Hippocampal formation (tissue), 2 donors: ENCODE measurements around the gene TXNRD2.

ENCODE experiments used
- DNase-seq, 2 donors: peaks; one replicate each; lab custom pipeline; 2025; lab: John Stamatoyannopoulos, UW

TXNRD2 gene

DNA sequence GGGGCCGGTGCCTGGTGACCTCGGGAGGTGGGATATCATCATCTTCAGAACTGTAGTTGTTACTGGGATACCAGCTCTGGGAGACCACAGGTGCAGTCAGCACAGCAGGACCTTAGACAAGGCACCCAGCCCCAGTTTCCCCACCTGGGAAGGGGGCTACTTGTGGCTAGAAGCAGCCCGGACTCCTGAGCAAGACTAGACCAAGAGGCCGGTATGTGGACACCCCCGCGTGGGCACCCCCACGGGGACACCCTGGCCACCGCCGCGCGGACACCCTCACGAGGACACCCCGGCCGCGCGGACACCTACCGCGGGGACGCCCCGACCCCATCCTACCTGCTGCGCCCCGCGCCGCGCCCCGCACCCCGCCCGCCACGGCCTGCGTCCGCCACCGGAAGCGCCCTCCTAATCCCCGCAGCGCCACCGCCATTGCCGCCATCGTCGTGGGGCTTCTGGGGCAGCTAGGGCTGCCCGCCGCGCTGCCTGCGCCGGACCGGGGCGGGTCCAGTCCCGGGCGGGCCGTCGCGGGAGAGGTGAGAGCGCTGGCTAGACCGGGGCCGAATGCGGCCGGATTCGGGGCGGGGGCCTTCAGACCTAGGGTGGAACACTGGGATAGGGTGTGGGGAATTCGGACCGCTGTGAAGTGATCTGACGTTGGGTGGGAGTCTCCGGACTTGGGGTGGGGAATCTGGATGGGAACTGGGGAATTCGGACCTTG is at the start of gene TXNRD2, which contains the start of gene COMT:
Gene TXNRD2, minus strand, starts transcription at position 454 of the 718 bp plus-strand sequence. Its CDS starts 15 bp downstream, at position 439.
Gene COMT, plus strand, starts transcription at position 408 of the 718 bp plus-strand sequence. CDS start 20,755 bp downstream, outside the sequence.
- peak in 1 of 2 donors; percentile 52 for DNase-seq

DNA sequence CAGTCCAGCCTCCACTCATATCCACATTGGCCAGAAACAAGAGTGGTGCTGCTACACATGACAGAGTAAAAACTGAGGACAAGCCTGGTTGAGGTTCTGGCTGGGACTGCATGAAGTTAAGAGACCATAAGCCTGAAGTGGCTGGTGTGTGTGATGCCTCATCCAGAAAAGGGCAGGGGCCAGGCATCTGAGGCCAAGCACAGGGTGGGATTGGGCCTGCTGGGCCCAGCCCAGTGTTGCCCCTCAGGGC is 49.7 kb upstream of the TXNRD2 start:
- DNase-seq = no peak

DNA sequence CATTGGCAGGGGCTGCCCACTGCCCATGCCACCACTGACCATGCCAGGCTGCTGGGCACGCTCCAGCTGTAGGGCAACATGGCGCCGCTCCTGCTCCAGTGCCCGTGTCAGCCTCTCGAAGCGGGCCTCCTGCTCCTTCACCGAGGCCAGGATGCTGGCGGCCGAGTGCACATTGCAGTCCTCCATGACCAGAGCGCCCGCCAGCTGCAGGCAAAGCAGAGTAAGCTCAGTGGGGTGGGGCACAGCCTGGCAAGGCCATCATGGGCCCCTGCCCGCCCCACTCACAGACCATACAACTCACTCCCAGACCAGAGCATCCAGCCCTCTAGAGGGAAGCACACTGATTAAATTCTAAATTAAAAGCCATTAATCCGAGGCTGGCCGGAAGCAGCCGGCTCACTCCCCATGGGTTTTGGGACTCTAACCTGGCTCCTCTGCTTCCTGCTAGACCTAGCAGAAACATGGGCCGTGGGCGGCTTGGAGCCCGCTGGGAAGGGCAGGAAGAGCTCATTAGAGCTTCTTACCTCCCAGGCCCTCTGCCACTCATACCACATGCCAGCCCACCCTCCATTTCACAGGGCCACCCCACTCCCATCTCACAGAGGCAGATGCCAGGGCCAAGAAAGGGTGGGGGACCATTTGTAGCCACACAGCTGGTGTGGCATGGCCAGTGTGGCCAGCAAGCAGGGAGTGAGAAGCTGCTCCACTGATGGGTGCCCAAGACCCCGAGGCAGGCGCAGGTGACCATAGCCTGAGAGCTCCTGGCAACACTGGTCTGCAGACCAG is 49.2 kb upstream of the TXNRD2 start:
- DNase-seq = no peak

DNA sequence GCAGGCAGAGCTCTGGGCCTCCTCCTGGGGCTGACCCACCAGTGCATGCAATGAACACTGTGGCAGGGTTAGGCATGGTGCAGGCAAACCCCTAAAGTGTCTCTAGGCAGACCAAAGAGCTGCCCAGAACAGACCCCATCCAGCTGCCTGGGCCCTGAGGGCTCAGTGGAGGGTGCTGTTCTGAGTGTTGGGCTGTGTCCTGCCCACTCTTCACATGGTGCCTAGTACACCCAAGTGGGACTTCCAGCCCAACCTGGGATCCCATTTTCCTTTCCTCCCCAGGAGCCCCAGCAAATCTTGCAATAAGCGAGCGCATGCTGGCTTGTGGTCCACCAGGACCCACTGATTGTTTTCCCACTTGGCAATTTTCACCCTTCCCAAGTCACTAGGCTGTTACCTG is 48.6 kb upstream of the TXNRD2 start:
- no peak for DNase-seq

DNA sequence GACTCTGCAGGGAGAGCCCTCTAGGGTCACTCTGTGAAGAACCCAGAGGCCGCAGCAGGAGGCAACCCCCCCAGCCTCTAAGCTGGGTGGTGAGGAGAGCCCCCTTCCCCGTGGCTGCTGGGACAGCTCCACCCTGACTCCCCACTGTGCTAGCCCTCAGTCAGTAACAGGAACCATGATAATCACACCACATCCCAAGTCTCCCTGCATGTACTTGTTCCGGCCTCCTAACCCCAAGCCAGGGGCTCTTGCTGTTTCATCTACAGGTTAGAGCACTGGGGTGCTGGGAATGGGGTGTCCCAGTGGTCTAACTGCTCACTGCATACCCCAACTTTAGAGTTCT is 48.1 kb upstream of the TXNRD2 start:
- no peak for DNase-seq

DNA sequence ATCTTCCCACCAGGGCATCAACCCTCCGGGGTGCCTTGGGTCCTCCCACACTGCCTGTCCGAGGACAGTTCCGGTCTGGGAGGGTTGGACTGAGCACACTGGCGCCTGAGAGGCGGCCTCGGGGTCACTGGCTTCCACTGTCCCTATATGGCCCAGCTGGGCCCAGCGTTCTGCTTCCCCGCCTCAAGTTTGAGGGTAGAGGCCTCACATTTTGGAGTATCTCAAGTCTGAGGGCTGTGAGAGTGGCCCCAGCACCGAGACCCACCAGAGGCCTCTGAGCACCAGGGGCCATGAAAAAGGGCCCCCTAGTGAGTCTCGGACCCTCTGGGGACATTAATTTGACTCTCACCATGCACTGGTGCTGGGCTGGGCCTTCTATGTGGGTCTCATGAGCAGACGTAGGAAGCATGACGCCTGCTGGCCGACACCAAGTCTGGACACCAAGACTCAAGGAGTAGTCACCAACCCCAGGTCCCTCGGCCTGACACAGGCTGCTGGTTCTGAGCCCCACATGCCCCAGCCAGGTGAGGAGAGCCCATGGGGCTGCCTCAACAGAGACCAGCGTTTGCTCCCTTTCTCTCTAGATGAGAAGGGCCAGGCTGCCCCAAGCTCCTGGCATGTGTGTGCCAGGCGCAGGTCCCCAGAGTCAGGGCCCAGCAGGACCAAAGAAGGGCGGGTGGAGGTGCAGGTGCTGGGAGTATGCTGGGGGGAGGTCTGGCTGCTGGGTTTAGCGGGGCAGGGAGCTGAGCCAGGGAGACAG is 47.5 kb upstream of the TXNRD2 start:
- DNase-seq = no peak

DNA sequence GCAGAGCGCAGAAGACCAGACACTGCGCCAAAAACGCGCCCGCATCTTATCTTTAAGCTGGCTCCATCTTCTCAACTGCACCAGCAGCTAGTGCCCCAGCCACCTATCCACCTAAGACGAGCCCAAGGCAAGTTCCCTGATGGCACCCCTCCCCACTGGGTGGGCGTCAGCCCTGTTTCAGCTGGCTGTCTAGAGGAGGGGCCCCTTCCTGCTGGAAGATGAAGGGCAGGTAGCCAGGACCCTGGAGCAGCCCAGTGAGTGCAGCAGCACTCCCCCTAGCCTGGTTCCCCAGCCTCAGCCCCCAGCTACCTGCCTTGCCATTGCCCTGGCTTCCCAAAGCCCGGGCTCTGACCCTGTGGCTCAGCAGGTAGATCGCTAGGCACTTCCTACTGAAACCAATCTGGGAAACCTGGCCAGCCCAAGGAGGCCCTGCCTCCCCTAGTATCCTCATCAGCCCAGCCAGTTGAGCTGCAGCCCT is 46.8 kb upstream of the TXNRD2 start:
- no peak for DNase-seq

DNA sequence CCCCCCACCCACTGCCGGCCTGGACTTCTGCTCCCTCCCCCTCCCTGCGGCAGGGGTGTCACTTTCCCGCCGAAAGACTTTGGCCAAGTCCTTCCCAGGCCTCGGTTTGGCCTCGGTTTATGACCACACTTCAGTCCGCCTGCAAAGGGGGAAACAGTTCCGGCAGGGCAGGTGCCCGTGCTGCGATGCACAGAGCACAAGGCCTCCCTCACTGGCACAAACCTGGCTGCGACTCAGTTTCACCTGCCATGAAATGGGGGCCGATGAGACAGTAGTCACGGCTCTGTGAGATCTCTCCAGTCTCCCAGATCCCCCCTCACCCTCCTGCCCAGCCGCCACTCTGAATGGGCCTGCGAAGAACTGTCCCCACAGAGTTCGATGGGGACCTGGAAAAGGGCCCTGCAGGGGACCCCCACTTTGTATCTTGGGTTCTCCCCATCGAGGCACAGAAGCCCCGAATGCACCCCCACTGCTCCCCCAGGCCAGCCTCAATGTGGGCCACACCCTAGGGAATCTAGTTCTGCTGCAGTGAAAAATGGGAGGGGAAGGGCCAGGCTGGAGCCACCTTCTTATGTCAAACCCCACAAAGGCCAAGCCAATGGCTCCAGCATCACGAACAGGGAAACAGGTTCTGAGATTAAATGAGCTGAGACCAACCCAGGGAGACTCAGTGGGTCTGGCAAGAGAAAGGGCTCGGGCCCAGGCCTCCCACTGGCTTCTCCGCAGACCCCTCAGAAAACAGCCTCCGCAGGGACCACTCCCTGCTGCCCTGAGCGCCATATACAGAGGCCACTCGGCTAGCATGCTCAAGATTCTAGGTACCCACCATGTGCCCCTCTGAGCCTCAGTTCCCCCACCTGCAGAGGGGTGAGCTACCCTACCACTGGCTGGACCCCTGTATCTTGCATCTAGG is 46.0 kb upstream of the TXNRD2 start:
- no peak for DNase-seq

DNA sequence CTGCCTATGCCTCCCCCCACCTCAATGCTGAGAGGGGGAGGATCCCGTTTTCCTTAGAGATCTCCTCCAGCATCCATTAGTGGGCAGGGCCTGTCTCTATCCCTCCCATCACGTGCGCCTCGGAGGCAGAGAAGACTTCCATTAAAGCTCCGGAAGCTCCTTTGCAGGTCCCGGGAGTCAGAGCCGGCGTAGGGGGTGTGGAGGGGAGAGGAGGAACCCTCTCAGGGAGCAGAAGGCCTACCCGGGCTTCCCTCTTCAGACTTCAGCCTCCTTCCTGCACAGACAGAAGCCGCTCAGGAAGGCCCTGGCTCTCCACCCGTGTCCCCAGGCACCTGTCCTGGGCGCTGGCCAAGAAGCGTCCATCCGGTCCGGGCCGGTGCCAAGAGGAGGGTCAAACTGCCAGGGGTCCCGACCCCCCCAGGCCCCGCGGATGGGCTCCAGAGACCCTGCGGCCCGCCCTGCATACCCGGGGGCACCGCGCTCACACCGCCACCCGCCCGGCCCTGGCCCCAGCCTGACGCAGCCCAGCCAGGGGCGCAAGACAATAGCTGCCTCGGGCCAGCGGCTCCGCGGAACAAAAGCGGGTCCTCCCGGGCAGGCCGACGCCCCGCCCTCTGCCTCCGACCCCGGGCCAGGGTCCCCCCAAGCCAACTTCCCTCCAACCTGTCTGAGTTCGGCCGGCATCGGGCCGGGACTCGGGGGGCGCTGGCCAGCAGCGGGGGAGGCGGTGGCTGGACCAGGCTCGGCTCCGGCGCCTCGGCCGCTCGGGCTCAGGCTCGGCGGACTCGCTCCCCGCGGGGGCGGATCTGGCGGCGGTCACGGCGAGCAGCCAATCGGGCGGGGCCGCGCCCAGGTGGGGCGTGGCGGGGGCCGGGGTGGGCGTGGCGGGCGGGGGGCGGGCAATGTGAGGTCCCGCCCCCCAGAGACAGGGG is 45.1 kb upstream of the TXNRD2 start:
- peak in 1 of 2 donors; percentile 40 for DNase-seq

DNA sequence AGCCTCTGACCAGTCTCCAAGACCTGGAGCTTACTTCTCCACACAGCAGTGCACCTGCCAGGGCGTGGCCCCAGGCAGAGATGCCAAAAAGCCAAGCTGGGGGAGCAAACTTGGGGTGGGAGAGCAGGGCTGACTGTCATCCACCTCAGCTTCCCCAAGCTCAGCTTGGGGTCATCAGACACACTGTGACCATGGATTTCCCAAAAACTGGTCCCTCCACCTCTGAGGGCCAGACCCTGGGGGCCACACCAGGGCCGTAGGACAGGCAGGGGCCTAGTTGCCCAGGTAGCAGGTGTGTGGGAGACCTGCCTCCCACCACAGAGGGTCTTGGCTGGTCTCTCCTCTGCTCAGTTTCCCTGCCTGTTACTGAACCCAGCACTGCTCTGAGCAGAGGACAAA is 44.4 kb upstream of the TXNRD2 start:
- no peak for DNase-seq

DNA sequence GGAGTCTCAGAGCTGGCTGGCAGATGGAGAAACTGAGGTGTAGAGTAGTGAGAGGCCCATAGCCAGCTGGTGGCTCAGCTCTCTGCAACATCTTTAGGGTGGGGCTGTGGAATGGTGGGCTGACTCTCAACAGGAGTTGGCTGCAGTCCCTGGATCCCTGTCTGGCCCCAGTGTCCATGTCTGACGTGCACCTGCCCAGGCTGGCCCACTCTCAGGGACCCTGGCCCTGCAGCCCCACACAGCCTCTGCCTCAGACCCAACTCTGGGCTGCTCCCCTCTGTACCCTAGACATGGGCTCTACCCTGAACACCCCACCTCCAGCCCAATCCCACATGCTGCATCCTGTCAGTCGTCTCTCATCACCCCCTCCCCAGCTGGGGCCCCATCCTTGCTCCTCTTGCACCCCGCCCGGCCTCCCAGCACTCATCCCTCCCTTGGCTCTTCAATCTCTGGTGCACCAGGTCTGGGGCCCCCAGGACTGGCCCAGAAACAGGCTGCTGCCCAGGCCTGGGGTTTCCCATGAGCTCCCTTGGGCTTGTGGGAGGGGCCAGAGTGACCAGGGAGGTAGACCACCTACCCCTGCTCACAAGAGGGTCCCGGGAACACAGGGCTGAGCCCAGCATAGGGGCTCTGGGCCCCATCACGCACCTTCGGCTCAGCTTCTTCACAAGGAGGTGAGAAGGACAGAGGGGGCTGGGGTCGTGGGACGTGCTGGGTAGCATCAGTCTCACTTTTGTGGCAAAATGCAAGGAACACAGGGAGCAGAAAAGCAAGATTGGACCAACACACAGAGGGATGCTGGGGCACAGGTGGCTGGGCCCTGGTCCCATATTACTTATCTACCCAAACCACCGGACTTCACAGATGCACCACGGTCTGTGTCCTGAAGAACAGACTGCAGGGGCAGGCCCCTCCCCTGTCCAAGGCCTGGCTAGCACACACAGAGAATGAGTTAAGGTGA is 43.5 kb upstream of the TXNRD2 start:
- no peak for DNase-seq

DNA sequence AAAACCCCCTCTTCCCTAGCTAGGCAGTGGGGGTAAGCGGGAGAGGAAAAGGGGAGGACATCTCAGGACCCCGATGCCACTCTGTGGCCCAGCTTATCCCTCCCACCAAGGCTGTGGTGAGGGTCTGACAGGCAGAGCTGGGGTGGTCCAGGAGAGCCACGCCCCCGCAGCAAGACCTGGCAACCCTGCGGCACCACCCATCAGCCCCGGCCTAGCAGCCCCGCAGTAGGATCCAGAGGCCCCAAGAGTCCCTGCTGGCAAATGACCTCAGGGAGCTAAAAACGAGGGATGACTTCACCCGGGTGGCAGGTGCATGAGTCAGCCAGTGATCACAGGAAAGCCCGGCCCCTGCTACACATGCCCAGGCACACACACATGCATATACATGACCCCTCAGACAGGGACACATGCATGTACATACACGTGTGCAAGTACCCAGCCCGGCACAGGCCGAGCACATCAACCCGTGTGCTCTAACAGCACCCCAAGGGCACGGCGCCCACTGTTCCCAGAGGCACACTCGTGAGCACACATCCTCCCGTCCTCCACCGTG is 42.7 kb upstream of the TXNRD2 start:
- DNase-seq = no peak

DNA sequence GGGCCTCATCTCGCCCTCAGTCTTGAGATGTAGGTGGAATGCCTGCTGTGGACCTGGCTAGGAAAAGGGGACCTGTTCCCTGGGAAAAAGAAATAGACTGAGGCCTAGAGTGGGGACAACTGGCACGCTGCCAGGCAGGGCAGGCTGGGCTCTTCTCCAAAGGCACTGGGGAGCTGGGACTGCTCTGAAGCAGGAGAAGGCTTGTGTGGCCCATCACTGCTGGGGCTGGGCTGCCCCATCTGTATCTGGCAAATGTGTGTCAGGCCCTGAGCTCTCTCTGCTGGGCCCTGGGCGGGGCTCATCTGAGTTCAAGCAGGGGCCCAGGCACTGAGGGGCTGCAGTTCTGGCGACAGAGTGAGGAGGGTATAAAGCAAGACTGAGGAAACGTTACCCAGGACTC is 42.1 kb upstream of the TXNRD2 start:
- DNase-seq = no peak

DNA sequence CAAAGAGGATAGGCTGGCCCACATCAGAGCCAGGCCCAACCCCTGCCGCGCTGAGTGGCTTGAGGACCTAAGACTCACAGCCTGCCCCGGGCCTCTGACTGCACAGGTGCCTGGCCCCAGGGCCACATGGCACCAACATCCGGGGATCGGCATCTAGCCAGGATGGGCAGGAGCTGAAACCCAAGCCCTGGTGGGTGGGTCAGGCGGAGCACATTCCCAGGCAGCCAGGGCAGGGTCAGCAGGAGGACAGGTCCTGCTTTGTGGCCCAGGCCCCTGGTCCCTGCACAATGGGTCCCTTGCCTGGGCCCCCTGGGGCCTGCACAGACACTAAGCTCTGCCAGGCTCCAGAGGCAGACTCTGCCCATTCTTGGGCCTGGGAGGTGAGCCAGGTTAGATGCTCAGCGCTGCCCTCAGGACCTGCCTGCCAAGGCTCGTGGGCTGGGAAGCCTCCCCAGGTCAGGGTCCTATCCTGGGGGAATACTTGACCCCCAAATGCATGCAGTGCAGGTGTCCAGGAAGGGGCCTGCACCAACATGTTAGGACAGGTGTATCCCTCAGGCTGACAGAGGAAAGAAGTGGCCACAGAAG is 41.5 kb upstream of the TXNRD2 start:
- DNase-seq = no peak

DNA sequence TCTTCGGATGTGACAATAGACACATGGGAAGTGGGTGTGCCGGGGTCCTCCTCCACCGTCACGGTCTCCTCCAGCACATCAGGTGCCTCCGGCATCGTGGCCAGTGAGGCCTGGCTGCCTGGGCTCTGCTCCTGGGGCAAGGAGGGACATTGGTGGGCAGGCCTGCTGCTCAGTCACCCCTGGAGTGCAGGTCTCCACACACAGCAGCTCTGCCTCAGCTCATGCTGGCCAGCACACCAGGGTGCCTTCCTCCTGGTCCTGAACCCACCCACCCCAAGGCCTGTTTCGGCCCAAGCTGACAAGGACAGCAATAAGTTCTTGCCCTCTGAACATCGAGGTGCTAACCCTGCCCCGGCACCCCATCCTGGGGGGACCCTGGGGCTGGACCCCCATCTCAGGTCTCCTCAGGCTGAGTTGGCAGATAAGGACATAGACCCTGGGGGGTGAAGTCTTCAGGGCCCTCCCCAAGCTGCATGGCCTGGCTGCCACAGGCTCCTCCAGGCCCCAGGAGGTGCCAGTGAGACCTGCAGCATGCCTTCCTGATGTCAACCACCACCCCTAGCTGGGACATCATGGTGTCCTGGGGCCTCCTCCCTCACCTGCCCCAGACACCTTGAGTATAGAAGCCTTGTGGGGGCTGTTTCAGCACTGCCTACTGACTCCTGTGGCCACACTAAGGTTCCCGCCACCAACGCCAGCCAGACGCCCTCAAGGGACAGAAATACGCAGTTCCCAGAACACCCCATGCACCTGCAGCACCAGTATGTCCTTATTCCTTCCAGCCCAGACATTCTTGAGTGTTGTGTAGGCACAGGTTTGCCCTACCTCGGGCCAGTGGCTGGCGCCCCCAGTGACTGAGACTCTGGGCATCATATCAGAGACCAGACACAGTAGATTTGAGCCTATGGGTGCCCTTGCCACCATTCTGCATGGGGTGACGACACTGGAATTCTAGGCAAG is 40.6 kb upstream of the TXNRD2 start:
- DNase-seq = no peak

DNA sequence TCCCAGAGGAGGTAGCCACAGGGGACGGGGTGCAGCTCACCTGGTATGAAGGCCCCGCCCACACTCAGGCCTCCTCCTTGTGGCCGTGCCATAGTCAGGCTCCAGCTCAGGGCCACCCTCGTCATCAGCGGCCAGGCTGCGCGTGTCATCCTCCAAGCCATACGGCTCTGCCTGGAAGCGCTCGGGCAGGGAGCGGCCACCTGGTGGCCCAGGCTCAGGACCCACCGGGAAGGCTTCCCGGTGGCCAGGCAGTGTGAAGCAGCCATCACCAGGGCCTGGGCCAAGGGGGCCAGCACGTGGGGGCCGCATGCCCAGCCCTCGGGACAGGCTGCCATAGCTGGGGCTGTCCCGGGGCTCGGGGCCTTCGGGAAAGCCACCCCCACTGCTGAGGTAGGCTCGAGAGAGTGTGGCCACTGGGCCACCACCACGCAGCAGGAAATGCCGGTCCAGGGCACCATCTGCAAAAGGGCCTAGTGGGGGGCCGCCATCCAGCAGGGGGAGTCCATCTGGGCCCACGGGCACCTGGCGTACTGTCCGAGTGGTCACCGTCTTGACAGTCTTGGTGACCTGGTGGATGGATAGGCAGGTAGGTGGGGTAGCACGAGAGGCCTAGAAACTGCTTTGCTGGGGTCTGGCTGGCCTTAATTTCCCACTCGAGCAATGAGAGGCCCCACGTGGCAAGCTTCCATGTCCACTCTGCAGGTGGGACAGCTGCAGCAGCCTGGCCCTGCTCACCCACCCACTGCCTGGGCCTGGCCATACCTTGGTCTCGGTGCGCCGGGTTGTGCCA is 39.7 kb upstream of the TXNRD2 start:
- no peak for DNase-seq

DNA sequence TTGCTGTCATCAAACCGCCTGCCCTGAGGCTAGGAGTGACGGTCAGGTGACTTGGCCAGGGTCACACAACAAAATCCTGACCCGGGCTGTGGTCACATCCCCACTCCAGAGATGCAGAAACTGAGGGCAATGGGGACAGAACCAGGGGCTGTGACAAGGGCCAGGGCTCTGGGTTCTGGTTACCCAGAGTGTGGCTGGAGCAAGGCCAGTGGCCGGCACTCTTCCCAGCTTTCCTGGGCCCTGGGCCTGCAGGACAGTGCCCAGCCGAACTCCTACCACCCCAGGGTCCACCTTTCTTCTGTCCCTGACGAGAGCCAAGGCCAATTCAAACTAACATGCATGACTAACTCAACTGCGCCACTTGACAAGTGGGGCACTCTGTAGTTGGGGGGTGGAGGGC is 39.1 kb upstream of the TXNRD2 start:
- no peak for DNase-seq
